Head of caudate nucleus (tissue), 42 donors: ENCODE results near the gene STT3B.

Source experiments
- DNase-seq, 42 donors: peaks; one replicate each; pipeline versions ENCODE4 v3.0.0 to v3.0.0-alpha.2; 2020 to 2021; ENCODE audit warnings: mixed read lengths in 7 of 42
- intact Hi-C: fragments of 100-400 bp; cut with DNase I; formaldehyde crosslinking; loops from one replicate; pipeline ENCODE4 v1.15.0; 2022

The STT3B gene

DNA sequence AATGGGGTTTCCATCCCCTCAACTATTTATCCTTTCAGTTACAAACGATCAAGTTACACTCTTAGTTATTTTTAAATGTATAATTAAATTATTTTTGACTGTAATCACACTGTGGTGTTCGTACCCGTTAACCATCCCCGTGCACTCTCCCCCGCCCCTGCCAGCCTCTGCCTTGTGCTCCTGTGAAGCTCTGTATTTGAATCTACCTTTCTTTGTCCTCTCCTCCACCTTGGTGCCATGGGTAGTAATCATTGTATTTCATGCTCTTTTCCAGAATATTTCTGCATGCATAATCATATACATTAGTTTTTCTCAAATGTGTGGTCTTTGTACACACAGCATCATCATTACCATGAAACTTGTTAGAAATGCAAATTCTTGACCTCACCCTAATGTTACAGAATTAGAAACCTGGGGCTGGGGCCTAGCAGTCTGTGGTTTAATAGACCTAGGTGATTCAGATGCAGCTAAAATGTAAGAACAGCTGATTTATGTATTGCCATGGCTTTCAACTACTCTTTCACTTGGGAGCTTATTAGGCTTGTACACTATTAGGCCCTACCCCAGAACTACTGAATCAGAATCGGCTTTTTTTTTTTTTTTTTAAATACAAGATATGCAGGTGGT lies 91.5 kb downstream of the STT3B start:
- DNase-seq: no peak
- intact Hi-C loops: no loop called here

DNA sequence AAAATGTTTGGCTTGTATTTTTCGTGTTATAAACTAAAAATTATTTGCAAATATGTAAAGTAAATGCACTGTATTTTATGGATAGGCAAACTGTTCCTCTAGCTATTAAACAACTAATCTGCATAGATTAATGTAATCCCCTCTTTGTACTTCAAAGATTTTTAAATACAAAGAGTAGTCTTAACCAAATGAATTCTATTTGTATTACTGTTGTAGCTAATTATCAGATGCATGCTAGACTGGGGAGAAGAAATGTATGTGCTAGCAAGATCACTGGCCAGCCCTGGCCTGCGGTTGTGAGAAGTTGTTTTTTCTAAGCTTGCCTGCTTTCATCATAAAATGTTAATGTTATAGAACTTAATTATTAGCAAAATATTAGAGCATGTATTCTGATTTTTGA lies 92.6 kb downstream of the STT3B start:
- intact Hi-C loops: no loop called here
- DNase-seq: no peak

DNA sequence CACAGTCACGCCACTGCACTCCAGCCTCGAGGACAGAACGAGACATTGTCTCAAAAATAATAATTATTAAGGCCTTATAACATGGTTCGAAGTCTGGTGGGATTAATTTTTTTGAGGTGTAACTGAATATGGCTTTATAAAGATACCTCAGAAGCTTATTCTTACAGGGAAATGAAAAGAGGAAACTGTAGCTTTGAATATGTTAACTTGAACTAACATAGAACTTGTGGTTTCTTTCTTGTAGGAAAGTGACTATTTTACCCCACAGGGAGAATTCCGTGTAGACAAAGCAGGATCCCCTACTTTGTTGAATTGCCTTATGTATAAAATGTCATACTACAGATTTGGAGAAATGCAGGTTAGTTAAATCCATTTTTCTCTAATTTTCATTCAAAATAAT lies 96.3 kb downstream of the STT3B start:
- intact Hi-C loops: no loop called here
- DNase-seq: no peak

GRCh38 chr3:31634476-31634875 lies 101.8 kb downstream of the STT3B start:
- intact Hi-C loops: no loop called here
- no peak for DNase-seq

DNA sequence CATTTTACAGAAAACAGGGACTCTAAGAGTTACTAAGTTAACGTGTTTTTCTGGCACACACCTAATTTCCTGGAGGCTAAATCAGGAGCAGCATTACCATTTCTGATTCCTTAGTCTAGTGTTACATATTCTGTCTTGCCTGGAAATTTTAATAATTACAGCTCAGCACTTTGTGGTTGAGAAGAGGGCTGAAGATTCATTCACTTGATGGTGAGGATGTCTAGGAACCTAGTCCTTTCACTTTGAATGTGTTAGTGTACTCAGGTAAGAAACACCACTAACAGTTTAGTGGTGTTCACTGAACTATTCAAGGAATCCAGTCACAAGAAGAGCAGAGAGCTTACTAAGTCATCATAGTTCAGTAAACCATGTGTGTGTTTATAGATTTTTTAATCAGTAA lies 102.8 kb downstream of the STT3B start:
- intact Hi-C loops: no loop called here
- DNase-seq: no peak

- no peak for DNase-seq
- intact Hi-C loops: no loop called here
These were observed 103.3 kb downstream of the STT3B start for GRCh38 chr3:31636049-31636448.

DNA sequence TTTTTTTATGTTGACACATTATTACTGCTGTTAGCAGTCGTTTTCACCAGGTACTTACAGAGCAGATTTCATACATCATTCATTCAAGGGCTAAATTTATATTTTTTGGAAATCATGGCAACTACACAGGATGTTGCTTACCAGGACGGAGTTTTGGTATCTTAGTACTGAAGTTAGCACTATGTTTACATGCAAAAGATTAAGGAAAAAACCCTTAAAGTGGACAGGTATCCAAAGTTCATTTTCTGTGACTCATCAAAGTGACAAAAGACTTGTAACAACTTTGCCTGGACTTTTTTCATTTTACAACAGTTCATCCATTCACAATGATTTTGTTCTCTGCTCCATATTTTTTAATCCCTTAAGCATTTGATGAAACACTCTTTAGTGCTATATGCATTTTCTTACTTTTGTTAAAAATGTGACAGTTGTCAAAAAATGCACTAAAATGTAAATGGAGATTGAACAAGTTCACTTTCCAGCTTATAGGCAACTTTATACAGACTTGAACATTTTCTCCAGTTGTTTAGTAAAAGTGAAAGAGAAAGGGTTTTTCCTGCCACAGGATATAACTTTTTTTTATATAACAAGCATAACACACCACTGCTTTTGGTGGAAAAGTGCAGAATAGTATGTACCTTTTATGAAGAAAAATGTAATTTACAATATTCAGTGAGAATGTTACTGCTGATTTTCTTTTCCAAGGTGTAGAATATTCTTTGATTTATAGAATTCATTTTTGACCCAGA lies 104.1 kb downstream of the STT3B start:
- no peak for DNase-seq
- intact Hi-C loops: no loop called here

DNA sequence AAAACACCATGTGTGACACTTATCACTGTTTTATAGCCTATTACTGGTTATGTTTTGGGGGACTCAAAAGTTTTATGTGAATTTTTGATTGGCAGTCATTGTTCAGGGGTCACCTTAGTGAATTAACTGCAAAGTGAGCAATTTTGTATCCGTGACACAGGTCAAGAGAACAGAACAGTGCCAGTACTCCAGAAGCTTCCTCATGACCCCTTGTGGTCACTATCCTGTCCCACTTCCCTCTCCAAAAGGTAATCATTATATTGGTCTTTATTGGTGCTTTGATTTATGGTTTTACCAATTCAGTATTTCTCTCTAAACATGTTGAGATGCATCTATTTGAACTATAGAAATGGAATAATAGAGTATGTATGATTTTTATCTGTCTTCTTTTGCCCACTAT lies 107.1 kb downstream of the STT3B start:
- DNase-seq: no peak
- intact Hi-C loops: no loop called here

GRCh38 chr3:31645256-31645655 lies 112.5 kb downstream of the STT3B start:
- intact Hi-C loops: no loop called here
- DNase-seq: no peak

GRCh38 chr3:31648286-31648968 lies 115.7 kb downstream of the STT3B start:
- intact Hi-C loops: no loop called here
- DNase-seq: no peak

DNA sequence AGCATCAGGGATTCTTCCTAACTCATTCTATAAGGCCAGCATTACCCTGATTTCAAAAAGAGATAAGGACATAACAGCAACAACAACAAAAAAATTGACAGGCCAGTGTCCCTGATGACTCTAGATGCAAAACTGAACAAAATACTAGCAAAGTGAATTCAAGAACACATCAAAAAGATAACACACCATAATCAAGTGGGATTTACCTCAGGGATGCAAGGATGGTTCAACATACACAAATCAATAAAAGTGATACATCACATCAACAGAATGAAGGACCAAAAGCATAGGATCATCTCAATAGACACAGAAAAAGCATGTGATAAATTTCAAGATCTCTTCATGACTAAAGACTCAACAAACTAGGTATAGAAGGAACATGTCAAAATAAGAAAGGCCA lies 119.6 kb downstream of the STT3B start:
- DNase-seq: no peak
- intact Hi-C loops: no loop called here

- no peak for DNase-seq
- intact Hi-C loops: no loop called here
These were observed 120.7 kb downstream of the STT3B start for GRCh38 chr3:31653464-31653863.

DNA sequence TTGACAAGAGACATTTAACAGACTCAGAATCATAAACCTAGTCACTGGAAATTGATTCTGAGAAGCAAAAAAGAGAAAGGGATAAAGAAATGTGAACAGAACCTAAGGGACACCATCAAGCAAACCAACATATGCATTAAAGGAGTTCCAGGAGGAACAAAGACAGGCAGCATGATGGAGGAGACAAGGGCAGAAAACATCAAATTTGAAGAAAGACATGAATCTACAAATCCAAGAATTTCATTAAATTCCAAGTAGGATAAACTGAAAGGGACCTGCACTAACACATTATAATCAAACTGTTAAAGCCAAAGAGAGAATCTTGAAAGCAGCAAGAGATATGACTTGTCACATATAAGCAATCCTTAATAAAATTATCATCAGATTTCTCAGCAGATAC lies 122.3 kb downstream of the STT3B start:
- DNase-seq: no peak

DNA sequence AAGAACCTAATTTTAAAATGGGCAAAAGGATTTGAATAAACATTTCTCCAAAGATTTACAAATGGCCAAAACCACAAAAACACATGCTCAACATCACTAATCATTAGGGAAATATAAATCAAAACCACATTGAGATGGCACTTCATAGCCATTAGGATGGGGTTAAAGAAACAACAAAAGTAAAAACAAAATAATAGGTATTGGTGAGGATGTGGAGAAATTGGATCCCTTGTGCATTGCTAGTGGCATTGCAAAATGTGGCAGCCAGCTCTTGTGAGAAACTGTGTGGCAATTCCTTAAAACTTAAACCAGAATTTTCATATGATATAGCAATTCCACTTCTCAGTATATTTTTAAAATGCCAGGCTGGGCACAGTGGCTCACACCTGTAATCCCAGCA lies 126.5 kb downstream of the STT3B start:
- intact Hi-C loops: no loop called here
- DNase-seq: no peak

More for the DNA sequence above, 122.3 kb downstream of the STT3B start:
- intact Hi-C loops: no loop called here

- no peak for DNase-seq
- intact Hi-C loops: no loop called here
These were observed 128.6 kb downstream of the STT3B start for GRCh38 chr3:31661286-31661685.

- DNase-seq: no peak
- intact Hi-C loops: no loop called here
These were observed 129.4 kb downstream of the STT3B start for GRCh38 chr3:31661993-31662670.

DNA sequence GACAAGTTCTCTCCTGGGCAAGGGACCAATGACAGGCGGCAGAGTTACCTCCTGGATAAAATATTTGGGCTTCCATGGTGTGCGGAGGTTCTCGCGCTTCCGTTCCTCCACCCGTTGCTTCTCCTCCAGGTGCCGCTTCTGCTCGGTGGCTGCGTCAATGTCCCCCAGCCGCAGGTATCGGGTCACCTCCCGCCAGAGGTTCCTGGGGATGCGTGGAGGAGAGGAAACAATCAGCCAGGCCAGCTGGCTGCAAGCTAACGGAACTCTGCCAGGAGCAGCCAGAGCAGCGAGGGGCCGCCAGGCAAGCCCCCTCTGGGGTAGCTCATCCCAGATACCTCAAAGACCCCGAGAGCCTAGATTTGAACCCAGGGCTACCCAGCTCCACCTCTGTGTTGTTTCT lies 131.3 kb downstream of the STT3B start:
- DNase-seq: no peak
- intact Hi-C loops: no loop called here

DNA sequence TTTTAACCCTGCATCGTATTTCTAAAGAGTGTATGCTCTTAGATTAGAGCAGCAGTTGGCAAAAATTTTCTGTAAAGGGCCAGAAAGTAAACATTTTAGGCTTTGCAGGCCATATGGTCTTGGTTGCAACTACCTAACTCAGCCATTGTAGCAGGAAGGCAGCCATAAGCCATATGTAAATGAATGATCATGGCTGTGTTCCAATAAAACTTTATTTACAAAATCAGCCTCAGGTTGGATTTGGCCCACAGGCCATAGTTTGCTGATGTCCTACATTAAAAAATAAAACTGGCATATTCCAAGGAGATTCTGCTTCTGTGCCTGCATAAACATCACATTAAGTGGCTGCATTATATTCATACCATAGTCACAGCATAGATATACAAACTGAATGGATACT lies 134.9 kb downstream of the STT3B start:
- intact Hi-C loops: no loop called here
- no peak for DNase-seq

DNA sequence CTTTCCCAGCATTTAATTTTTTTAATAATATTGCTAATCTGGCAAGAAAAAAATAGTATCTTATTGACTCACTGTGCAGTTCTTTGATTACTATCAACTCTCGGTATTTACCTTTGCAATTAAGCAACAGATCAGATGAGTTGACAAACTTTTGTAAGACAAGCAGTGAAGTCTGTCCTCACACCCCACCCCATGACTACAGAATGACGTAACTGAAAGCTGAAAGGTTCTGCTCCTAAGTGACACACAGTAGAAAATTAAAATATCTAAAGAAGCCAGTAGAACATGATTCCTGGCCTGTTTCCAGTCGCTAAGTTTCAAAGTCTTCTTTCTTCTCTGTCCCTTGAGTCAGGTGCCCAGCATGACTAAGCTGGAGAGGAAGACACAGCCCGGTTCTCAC lies 135.5 kb downstream of the STT3B start:
- intact Hi-C loops: no loop called here

GRCh38 chr3:31670136-31670535 lies 137.4 kb downstream of the STT3B start:
- intact Hi-C loops: no loop called here
- no peak for DNase-seq

More for the DNA sequence above, 135.5 kb downstream of the STT3B start:
- no peak for DNase-seq
